IMR-90 (cell line): ENCODE data around the gene VAV3. TPM values are rescaled to one million over a fixed set of nuclear protein-coding genes. Genes with fewer than 3 reads are reported as not detected.

Source experiments
- ATAC-seq: fragments of 200-7000 bp; cut with Tn5 transposase; 2 replicates; pipeline ENCODE4 v1.9.1; 2020; ENCODE audit warnings: low read depth, mild to moderate bottlenecking, moderate library complexity
- BruUV-seq: library from RNA; stranded (reverse); fragments of 400-500 nt; replicated peaks from 2 replicates; lab custom pipeline; 2021; lab: Mats Ljungman, UMichigan
- CTCF ChIA-PET: fragments of 300-600 bp; formaldehyde crosslinking; extraction: SDS; loops from one replicate; lab custom pipeline; 2021; ENCODE audit warnings: antibody characterized with exemption; lab: Yijun Ruan, JAX
- POLR2A ChIA-PET: fragments of 300-600 bp; sonication (Branson Sonifier 250); formaldehyde crosslinking; loops from one replicate; lab custom pipeline; 2022; ENCODE audit warnings: antibody characterized with exemption; ENCODE audit not compliant: unreplicated experiment; lab: Charles Lee
- DNase-seq: peaks from one replicate; pipeline ENCODE4 v3.0.0; 2013
- H2AFZ ChIP-seq: replicated peaks from 2 replicates; pipeline ENCODE3; 2013; ENCODE audit warnings: low read length, mild to moderate bottlenecking; ENCODE audit not compliant: poor library complexity
- H2AK5ac ChIP-seq: 2 replicates; pipeline ENCODE4 v1.6.1; 2013; ENCODE audit warnings: low read depth, low read length, inconsistent platforms
- H2AK9ac ChIP-seq: replicated peaks from 2 replicates; pipeline ENCODE3; 2013; ENCODE audit warnings: mild to moderate bottlenecking, low read depth, low read length, moderate library complexity; ENCODE audit not compliant: poor library complexity
- H2BK120ac ChIP-seq: 2 replicates; pipeline ENCODE4 v1.6.1; 2013; ENCODE audit warnings: low read depth, low read length, inconsistent platforms
- H2BK15ac ChIP-seq: 3 replicates; pipeline ENCODE4 v1.6.1; 2013; ENCODE audit warnings: low read depth, low read length, inconsistent platforms
- H2BK20ac ChIP-seq: 2 replicates; pipeline ENCODE4 v1.6.1; 2013; ENCODE audit warnings: low read depth, mild to moderate bottlenecking, inconsistent platforms, low read length, moderate library complexity
- H2BK5ac ChIP-seq: 2 replicates; pipeline ENCODE4 v1.6.1; 2013; ENCODE audit warnings: mild to moderate bottlenecking, low read depth, low read length, inconsistent platforms; ENCODE audit not compliant: poor library complexity, severe bottlenecking
- H3K14ac ChIP-seq: replicated peaks from 2 replicates; pipeline ENCODE4 v1.6.1; 2013; ENCODE audit warnings: low read depth, low read length, inconsistent platforms
- H3K18ac ChIP-seq: 2 replicates; pipeline ENCODE4 v1.6.1; 2013; ENCODE audit warnings: low read depth, low read length, control low read depth
- H3K23ac ChIP-seq: 2 replicates; pipeline ENCODE4 v1.6.1; 2013; ENCODE audit warnings: low read depth, low read length, inconsistent platforms
- H3K27ac ChIP-seq: 2 replicates; pipeline ENCODE4 v1.5.1; 2013; ENCODE audit warnings: mild to moderate bottlenecking, control low read depth, low read length; ENCODE audit not compliant: insufficient read depth
- H3K27me3 ChIP-seq: 2 replicates; pipeline ENCODE4 v1.6.1; 2013; ENCODE audit warnings: low read length; ENCODE audit not compliant: control insufficient read depth, insufficient read depth
- H3K36me3 ChIP-seq: 2 replicates; pipeline ENCODE4 v1.6.1; 2013; ENCODE audit warnings: low read length, mixed read lengths; ENCODE audit not compliant: control insufficient read depth, insufficient read depth
- H3K4ac ChIP-seq: 2 replicates; pipeline ENCODE4 v1.6.1; 2013; ENCODE audit warnings: low read depth, low read length, inconsistent platforms
- H3K4me1 ChIP-seq: 2 replicates; pipeline ENCODE4 v1.6.1; 2013; ENCODE audit warnings: low read length, mixed read lengths; ENCODE audit not compliant: control insufficient read depth, insufficient read depth
- H3K4me2 ChIP-seq: 2 replicates; pipeline ENCODE4 v1.6.1; 2013; ENCODE audit warnings: low read depth, mild to moderate bottlenecking, control low read depth, low read length, moderate library complexity
- H3K4me3 ChIP-seq: 2 replicates; pipeline ENCODE4 v1.5.1; 2013; ENCODE audit warnings: low read depth, mild to moderate bottlenecking, control low read depth, low read length, moderate library complexity; ENCODE audit not compliant: insufficient read depth
- H3K56ac ChIP-seq: 2 replicates; pipeline ENCODE4 v1.6.1; 2013; ENCODE audit warnings: low read length, inconsistent platforms; ENCODE audit not compliant: insufficient read depth; ENCODE audit errors: extremely low read depth
- H3K79me1 ChIP-seq, 2 experiments: 2 replicates each; pipeline ENCODE4 v1.6.1; 2013; ENCODE audit warnings: low read length in 2 of 2, inconsistent platforms in 1 of 2, low read depth in 1 of 2
- H3K9ac ChIP-seq: 2 replicates; pipeline ENCODE4 v1.6.1; 2013; ENCODE audit warnings: low read depth, low read length, control low read depth
- H3K9me1 ChIP-seq: 2 replicates; pipeline ENCODE4 v1.6.1; 2013; ENCODE audit warnings: low read length, inconsistent platforms; ENCODE audit not compliant: insufficient read depth
- H3K9me3 ChIP-seq: 2 replicates; pipeline ENCODE4 v1.6.1; 2013; ENCODE audit warnings: low read length; ENCODE audit not compliant: control insufficient read depth, insufficient read depth
- H4K20me1 ChIP-seq: 2 replicates; pipeline ENCODE4 v1.6.1; 2013; ENCODE audit warnings: low read length, inconsistent platforms; ENCODE audit not compliant: insufficient read depth
- H4K5ac ChIP-seq: 2 replicates; pipeline ENCODE4 v1.6.1; 2013; ENCODE audit warnings: mild to moderate bottlenecking, low read depth, low read length, control low read depth
- H4K8ac ChIP-seq, 2 experiments: 2 replicates each; pipeline ENCODE4 v1.6.1; 2013; ENCODE audit warnings: low read depth in 2 of 2, low read length in 2 of 2, control low read depth in 1 of 2, inconsistent platforms in 1 of 2
- H4K91ac ChIP-seq: 2 replicates; pipeline ENCODE4 v1.6.1; 2013; ENCODE audit warnings: low read depth, low read length, inconsistent platforms; ENCODE audit not compliant: insufficient read depth
- CEBPB ChIP-seq: IDR thresholded peaks from 2 replicates; pipeline ENCODE4 v1.6.1; 2012; ENCODE audit warnings: low read depth, low read length, improper control_type of control experiment
- WGBS, 2 experiments: methylation state at CpG; one replicate each; pipeline versions ENCODE4 v1.1.5 to v1.1.7; 2013; ENCODE audit warnings: missing lambda C conversion rate in 2 of 2; ENCODE audit not compliant: insufficient read length in 1 of 2; ENCODE audit errors: extremely low coverage in 2 of 2; 5-methylcytosine and 5-hydroxymethylcytosine counted together
- dilution Hi-C: fragments of 300-500 bp; cut with HindIII; formaldehyde crosslinking; loops from one replicate; pipeline ENCODE4 v1.14.3; 2018; ENCODE audit warnings: low sequenced_read_pairs; ENCODE audit not compliant: unreplicated experiment
- in situ Hi-C: fragments of 300-500 bp; cut with MboI; formaldehyde crosslinking; loops from 3 replicates; pipeline ENCODE4 v1.14.3; 2019; ENCODE audit warnings: low sequenced_read_pairs, inconsistent platforms, mixed read lengths
- intact Hi-C: fragments of 100-400 bp; cut with micrococcal nuclease; formaldehyde crosslinking; loops from 2 replicates; pipeline ENCODE4 v1.10.0; 2022
- polyA plus RNA-seq, 3 experiments: library from polyadenylated mRNA; depleted of rRNA; stranded (reverse); fragments of >200 nt; gene quantifications; 2 replicates each; pipeline ENCODE4 v1.2.3, GENCODE V29; 2012; ENCODE audit warnings: low replicate concordance in 1 of 3
- total RNA-seq: library from RNA; depleted of rRNA; stranded (reverse); fragments of >200 nt; gene quantifications from 2 replicates; pipeline ENCODE4 v1.2.3, GENCODE V29; 2012
- TF ChIP-seq, protein P1 (sequence below): conservative IDR thresholded peaks from 2 replicates; pipeline ENCODE4 v1.5.1; 2012; ENCODE audit warnings: mild to moderate bottlenecking, low read depth, low read length, improper control_type of control experiment

Gene VAV3
- total and polyA plus RNA-seq, 2 of the 4 experiments (the other 2 are of a cell fraction): 0.12 to 0.18 TPM

DNA sequence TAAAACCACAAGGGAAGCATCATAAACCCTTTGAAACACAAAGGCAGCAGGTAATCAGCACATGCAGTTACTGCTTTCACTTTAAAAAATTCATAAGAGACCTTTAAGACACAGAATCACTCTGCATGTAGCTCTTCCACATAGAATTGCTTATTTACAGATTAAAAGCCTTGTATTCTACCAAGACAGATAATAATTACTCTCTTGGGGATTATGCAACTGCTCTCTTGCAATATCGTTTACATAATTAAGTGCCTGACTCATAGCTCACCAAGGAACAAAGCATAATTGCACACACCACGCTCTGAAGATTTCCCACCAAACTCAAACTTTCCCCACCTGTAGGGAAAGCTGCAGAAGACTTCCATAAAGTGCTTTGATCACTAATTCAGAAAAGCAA is 87.9 kb downstream of the VAV3 start:
- H4K5ac ChIP-seq: no peak overlapping the region
- H3K27ac ChIP-seq: no peak overlapping the region
- H2AK5ac ChIP-seq: no peak overlapping the region
- in situ Hi-C loops: no loop called here
- H3K27me3 ChIP-seq: no peaks in the 10 kb centered on the region
- H2AFZ ChIP-seq: no peak overlapping the region
- CTCF ChIA-PET: interaction anchor here (0.6 kb wide), 1 partner anchor 338 kb away, joined by 3 read pairs; no protein-coding TSS in a partner anchor
- no peak overlapping the region for H3K18ac ChIP-seq
- H3K4me2 ChIP-seq: no peak overlapping the region
- H4K20me1 ChIP-seq: no peaks in the 10 kb centered on the region
- no peak overlapping the region for H2BK20ac ChIP-seq
- H3K4me1 ChIP-seq: no peaks in the 10 kb centered on the region
- BruUV-seq: no TSS peak
- no CpG with 5 or more reads among the region's 2 CpGs for WGBS, 2 experiments
- H2AK9ac ChIP-seq: no peak overlapping the region
- H3K9me3 ChIP-seq: no peaks in the 10 kb centered on the region
- no peak overlapping the region for H3K4me3 ChIP-seq
- H3K9ac ChIP-seq: no peak overlapping the region
- no peak overlapping the region for H3K56ac ChIP-seq
- no peaks in the 10 kb centered on the region for H3K9me1 ChIP-seq
- POLR2A ChIA-PET: no interaction called here
- dilution Hi-C loops: no loop called here
- H3K79me1 ChIP-seq: no peaks in the 10 kb centered on the region
- peak; percentile 21 for DNase-seq
- H2BK5ac ChIP-seq: no peak overlapping the region
- H4K91ac ChIP-seq: no peak overlapping the region
- peak; percentile 44; the same call in 1 of the 2 replicates for ATAC-seq
- H3K36me3 ChIP-seq: no peaks in the 10 kb centered on the region
- intact Hi-C loops: no loop called here
- H3K14ac ChIP-seq: no peak overlapping the region
- TF ChIP-seq CEBPB: peak; percentile 71
- TF ChIP-seq, protein P1, sequence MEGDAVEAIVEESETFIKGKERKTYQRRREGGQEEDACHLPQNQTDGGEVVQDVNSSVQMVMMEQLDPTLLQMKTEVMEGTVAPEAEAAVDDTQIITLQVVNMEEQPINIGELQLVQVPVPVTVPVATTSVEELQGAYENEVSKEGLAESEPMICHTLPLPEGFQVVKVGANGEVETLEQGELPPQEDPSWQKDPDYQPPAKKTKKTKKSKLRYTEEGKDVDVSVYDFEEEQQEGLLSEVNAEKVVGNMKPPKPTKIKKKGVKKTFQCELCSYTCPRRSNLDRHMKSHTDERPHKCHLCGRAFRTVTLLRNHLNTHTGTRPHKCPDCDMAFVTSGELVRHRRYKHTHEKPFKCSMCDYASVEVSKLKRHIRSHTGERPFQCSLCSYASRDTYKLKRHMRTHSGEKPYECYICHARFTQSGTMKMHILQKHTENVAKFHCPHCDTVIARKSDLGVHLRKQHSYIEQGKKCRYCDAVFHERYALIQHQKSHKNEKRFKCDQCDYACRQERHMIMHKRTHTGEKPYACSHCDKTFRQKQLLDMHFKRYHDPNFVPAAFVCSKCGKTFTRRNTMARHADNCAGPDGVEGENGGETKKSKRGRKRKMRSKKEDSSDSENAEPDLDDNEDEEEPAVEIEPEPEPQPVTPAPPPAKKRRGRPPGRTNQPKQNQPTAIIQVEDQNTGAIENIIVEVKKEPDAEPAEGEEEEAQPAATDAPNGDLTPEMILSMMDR: no peak
- H2BK120ac ChIP-seq: no peak overlapping the region
- H4K8ac ChIP-seq: no peak overlapping the region
- H2BK15ac ChIP-seq: no peak overlapping the region
- no peak overlapping the region for H3K4ac ChIP-seq
- H3K23ac ChIP-seq: no peak overlapping the region
